Keratinocyte (primary cell): ENCODE measurements around the gene MMP24. TPM values are rescaled to one million over a fixed set of nuclear protein-coding genes. Genes with fewer than 3 reads are reported as not detected.

Source experiments
- DNase-seq: peaks from one replicate; pipeline ENCODE4 v3.0.0-alpha.2; 2011; ENCODE audit warnings: low read depth, missing footprints, low spot score
- FAIRE-seq: peaks from 2 replicates; lab custom pipeline; 2011; peaks lifted over from hg19 to GRCh38; lab: Jason Lieb, UNC
- H2AFZ ChIP-seq: 2 replicates; pipeline ENCODE4 v1.6.0; 2012; ENCODE audit warnings: low read length, control low read depth, inconsistent platforms; ENCODE audit not compliant: control insufficient read depth
- H3K27ac ChIP-seq: 2 replicates; pipeline ENCODE4 v1.5.1; 2011; ENCODE audit warnings: low read length; ENCODE audit not compliant: control insufficient read depth, insufficient read depth
- H3K27me3 ChIP-seq: 3 replicates; pipeline ENCODE4 v1.6.0; 2011; ENCODE audit warnings: low read length; ENCODE audit not compliant: control insufficient read depth, insufficient read depth; ENCODE audit errors: extremely low read depth
- H3K36me3 ChIP-seq, 2 experiments: 2 replicates in 1 of 2; 3 replicates in 1 of 2; pipeline ENCODE4 v1.5.1; 2011; ENCODE audit warnings: low read length in 2 of 2, mild to moderate bottlenecking in 1 of 2; ENCODE audit not compliant: control insufficient read depth in 2 of 2, insufficient read depth in 2 of 2; ENCODE audit errors: extremely low read depth in 1 of 2
- H3K4me1 ChIP-seq: 3 replicates; pipeline ENCODE4 v1.5.1; 2011; ENCODE audit warnings: low read length; ENCODE audit not compliant: control insufficient read depth, insufficient read depth; ENCODE audit errors: extremely low read depth
- H3K4me2 ChIP-seq: 3 replicates; pipeline ENCODE4 v1.6.0; 2011; ENCODE audit warnings: low read depth, low read length; ENCODE audit not compliant: control insufficient read depth, insufficient read depth; ENCODE audit errors: extremely low read depth
- H3K4me3 ChIP-seq, 3 experiments: fragments of 200-600 bp in 1 of 3; sonication (generic) in 1 of 3; 2 replicates in 2 of 3; 3 replicates in 1 of 3; pipeline ENCODE4 v1.5.1; 2011 to 2016; ENCODE audit warnings: low read length in 3 of 3, mild to moderate bottlenecking in 3 of 3, control low read depth in 2 of 3, inconsistent platforms in 1 of 3, low read depth in 1 of 3, mixed read lengths in 1 of 3, mixed run types in 1 of 3, moderate library complexity in 1 of 3; ENCODE audit not compliant: control insufficient read depth in 2 of 3, insufficient read depth in 2 of 3; ENCODE audit errors: extremely low read depth in 1 of 3
- H3K79me2 ChIP-seq: 2 replicates; pipeline ENCODE4 v1.6.0; 2012; ENCODE audit warnings: low read length; ENCODE audit not compliant: control insufficient read depth, insufficient read depth
- H3K9ac ChIP-seq: 3 replicates; pipeline ENCODE4 v1.6.0; 2011; ENCODE audit warnings: low read length; ENCODE audit not compliant: control insufficient read depth, insufficient read depth; ENCODE audit errors: extremely low read depth
- H3K9me1 ChIP-seq: 3 replicates; pipeline ENCODE4 v1.6.0; 2011; ENCODE audit warnings: low read length; ENCODE audit not compliant: control insufficient read depth, insufficient read depth; ENCODE audit errors: extremely low read depth
- H3K9me3 ChIP-seq: 2 replicates; pipeline ENCODE4 v1.5.1; 2012; ENCODE audit warnings: low read depth, low read length; ENCODE audit not compliant: control insufficient read depth
- H4K20me1 ChIP-seq: 3 replicates; pipeline ENCODE4 v1.6.0; 2011; ENCODE audit warnings: low read length; ENCODE audit not compliant: control insufficient read depth, insufficient read depth; ENCODE audit errors: extremely low read depth
- EZH2 ChIP-seq: IDR thresholded peaks from one replicate; pipeline ENCODE4 v1.6.1; 2012; ENCODE audit warnings: inconsistent platforms, mild to moderate bottlenecking, low read length, moderate library complexity
- dilution Hi-C: fragments of 300-500 bp; cut with MboI; formaldehyde crosslinking; loops from one replicate; pipeline ENCODE4 v1.7.0; 2020; ENCODE audit warnings: low sequenced_read_pairs; ENCODE audit not compliant: extremely low pct_ligation_motif_present
- polyA plus RNA-seq, 5 experiments: library from polyadenylated mRNA; depleted of rRNA in 3 of 5; stranded (reverse) in 3 of 5; stranded (forward) in 1 of 5; unstranded in 1 of 5; fragments of >200 nt; gene quantifications; 1 replicate in 1 of 5; 2 replicates in 3 of 5; 3 replicates in 1 of 5; pipeline versions ENCODE4 v1.2.1 to v1.2.3, GENCODE V29; 2011 to 2012; ENCODE audit warnings: missing spikeins in 2 of 5, low read depth in 1 of 5, low replicate concordance in 1 of 5
- TF ChIP-seq, protein P1 (sequence below), 3 experiments: IDR thresholded peaks in 1 of 3; conservative IDR thresholded peaks in 1 of 3; optimal IDR thresholded peaks in 1 of 3; 2 replicates in 2 of 3; 3 replicates in 1 of 3; pipeline versions ENCODE3 to v1.5.1; 2011; ENCODE audit warnings: low read length in 3 of 3, mild to moderate bottlenecking in 3 of 3, moderate library complexity in 2 of 3, control low read depth in 1 of 3, inconsistent platforms in 1 of 3; ENCODE audit not compliant: insufficient read depth in 2 of 3; ENCODE audit errors: extremely low read depth in 1 of 3

The MMP24 gene
- polyA plus RNA-seq, 1 donor (not counting 4 experiments of a cell fraction or from before 2014, with no cell fraction given): not detected

- peak overlapping the region; percentile 11 for H3K4me2 ChIP-seq
- H3K9me3 ChIP-seq: no peaks in the 10 kb centered on the region
- FAIRE-seq: peak; percentile 62
- H4K20me1 ChIP-seq: no peaks in the 10 kb centered on the region
- H3K9ac ChIP-seq: no peak overlapping the region
- H3K36me3 ChIP-seq: no peaks in the 10 kb centered on the region
- H3K4me3 ChIP-seq: no peak overlapping the region
- no peaks in the 10 kb centered on the region for H3K79me2 ChIP-seq
- no peaks in the 10 kb centered on the region for H3K9me1 ChIP-seq
- no peaks in the 10 kb centered on the region for H3K4me1 ChIP-seq
- DNase-seq: no peak
- H2AFZ ChIP-seq: peak overlapping the region; percentile 34
- H3K27ac ChIP-seq: no peak overlapping the region
- TF ChIP-seq, protein P1, sequence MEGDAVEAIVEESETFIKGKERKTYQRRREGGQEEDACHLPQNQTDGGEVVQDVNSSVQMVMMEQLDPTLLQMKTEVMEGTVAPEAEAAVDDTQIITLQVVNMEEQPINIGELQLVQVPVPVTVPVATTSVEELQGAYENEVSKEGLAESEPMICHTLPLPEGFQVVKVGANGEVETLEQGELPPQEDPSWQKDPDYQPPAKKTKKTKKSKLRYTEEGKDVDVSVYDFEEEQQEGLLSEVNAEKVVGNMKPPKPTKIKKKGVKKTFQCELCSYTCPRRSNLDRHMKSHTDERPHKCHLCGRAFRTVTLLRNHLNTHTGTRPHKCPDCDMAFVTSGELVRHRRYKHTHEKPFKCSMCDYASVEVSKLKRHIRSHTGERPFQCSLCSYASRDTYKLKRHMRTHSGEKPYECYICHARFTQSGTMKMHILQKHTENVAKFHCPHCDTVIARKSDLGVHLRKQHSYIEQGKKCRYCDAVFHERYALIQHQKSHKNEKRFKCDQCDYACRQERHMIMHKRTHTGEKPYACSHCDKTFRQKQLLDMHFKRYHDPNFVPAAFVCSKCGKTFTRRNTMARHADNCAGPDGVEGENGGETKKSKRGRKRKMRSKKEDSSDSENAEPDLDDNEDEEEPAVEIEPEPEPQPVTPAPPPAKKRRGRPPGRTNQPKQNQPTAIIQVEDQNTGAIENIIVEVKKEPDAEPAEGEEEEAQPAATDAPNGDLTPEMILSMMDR (optimal IDR thresholded peaks at IDR 0.05 in 1 of 3, IDR thresholded peaks at IDR 0.05 in 1 of 3, conservative IDR thresholded peaks at IDR 0.05 in 1 of 3; ENCODE audit: extremely low read depth in 1 of 3, insufficient read depth in 2 of 3, low read length in 3 of 3): peak; percentile 61 to 75 (median 67)
- TF ChIP-seq EZH2: no peak
- H3K27me3 ChIP-seq: no peaks in the 10 kb centered on the region
- dilution Hi-C loops: no loop called here
Observed at GRCh38 chr20:35207950-35208611, 18.4 kb upstream of the MMP24 start.

DNA sequence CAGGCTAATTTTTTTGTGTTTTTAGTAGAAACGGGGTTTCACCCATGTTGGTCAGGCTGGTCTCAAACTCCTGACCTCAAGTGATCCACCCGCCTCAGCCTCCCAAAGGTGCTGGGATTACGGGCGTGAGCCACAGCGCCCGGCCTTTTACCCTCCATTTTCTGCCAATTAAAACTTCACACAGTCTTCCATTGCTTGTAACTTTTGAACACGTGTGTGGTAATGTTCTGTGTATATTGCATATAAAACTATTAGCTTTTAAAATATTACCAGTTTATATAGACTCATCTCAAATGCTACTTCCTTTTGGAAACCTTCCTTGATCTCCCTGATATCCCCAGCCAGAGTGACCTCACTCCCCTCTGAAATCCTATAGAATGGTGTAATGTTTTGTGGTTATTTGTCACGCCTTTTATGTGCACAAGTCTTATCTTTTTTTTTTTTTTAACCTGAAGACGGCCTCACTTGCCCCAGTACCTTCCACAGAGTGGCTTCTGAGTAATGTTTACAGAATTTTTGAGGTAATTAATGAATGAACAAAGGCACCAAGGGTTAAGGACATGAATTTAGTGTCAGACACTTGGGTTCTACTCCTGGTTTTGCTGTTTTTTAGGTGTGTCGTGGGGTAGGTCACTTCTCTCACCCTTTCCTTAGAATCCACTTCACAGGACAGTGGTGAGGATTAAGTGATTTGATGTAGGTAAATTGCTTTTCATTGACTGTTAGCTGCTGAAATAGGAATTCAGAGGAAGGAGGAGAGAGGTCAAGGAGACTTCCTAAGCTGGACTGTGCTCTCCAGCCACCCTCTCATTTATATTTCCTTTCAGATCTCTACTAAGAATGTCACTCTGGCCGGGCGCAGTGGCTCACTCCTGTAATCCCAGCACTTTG is 11.2 kb upstream of the MMP24 start:
- no peak for TF ChIP-seq EZH2
- TF ChIP-seq, protein P1 (optimal IDR thresholded peaks at IDR 0.05 in 1 of 3, IDR thresholded peaks at IDR 0.05 in 1 of 3, conservative IDR thresholded peaks at IDR 0.05 in 1 of 3; ENCODE audit: extremely low read depth in 1 of 3, insufficient read depth in 2 of 3, low read length in 3 of 3): no peak
- FAIRE-seq (no peak), DNase-seq (no peak)
- dilution Hi-C loops: no loop called here
- H3K4me2 ChIP-seq: peak overlapping the region; percentile 37
- H3K4me1 ChIP-seq: peaks cover 11% of the 10 kb centered on the region
- no peak overlapping the region for H2AFZ ChIP-seq
- no peak overlapping the region for H3K27ac ChIP-seq
- H4K20me1 ChIP-seq: no peaks in the 10 kb centered on the region
- H3K4me3 ChIP-seq: no peak overlapping the region
- H3K36me3 ChIP-seq: no peaks in the 10 kb centered on the region
- no peaks in the 10 kb centered on the region for H3K79me2 ChIP-seq
- peaks cover 7% of the 10 kb centered on the region for H3K27me3 ChIP-seq
- H3K9me3 ChIP-seq: no peaks in the 10 kb centered on the region
- no peak overlapping the region for H3K9ac ChIP-seq
- H3K9me1 ChIP-seq: no peaks in the 10 kb centered on the region
